GM19035 (cell line): ENCODE data around the gene BARX2.
"Not testable (repeated sequence)": the region's sequence is repeated elsewhere in the genome, so short reads cannot be mapped to it uniquely, and the experiment has no call there.

Experiments used
- ATAC-seq: cut with Tn5 transposase; IDR thresholded peaks from one replicate; pipeline ENCODE4 v1.9.1; 2021; ENCODE audit not compliant: unreplicated experiment

The BARX2 gene, protein sequence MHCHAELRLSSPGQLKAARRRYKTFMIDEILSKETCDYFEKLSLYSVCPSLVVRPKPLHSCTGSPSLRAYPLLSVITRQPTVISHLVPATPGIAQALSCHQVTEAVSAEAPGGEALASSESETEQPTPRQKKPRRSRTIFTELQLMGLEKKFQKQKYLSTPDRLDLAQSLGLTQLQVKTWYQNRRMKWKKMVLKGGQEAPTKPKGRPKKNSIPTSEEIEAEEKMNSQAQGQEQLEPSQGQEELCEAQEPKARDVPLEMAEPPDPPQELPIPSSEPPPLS

DNA sequence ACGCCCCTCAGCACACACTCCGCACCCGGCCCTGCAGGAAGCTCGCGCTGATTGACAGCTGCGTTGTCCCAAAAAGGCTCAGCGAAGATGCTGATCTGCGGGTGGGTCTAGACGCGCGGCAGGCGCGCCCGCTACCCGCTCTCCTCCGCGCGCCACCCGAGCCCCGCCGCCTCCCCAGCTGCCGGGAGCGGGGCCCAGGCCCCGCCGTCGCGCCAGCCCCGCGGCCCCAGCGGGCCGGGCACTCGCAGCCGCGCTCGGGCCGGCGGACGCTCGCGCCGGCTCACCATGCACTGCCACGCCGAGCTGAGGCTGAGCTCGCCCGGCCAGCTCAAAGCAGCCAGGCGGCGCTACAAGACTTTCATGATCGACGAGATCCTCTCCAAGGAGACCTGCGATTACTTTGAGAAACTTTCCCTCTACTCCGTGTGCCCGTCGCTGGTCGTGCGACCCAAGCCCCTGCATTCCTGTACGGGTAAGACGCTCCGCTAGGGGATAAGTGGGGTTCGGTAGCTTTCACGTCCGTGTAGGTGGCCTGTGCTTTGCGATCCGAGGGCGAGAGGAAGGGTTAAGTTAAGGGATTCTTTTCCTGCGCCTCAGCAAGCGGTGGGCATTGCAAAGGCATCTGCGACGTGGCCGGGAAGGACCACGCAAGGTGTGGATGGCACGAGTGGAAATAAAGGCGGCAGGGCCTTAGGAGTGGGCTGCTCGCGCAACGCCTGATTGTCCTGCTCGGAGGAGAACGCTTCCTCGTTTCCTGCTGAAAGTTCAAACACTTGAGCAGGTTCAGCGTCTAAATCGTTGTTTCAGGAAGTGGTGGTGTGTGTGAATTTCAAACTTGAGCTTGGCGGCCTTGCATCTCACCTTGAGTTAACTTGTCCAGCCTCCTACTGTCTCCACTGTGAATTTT, at the start of gene BARX2:
TSS of gene BARX2 (plus strand) at position 98 of the 907 bp plus-strand sequence. CDS start at position 286, 188 bp downstream.
- peak; percentile 61 for ATAC-seq

DNA sequence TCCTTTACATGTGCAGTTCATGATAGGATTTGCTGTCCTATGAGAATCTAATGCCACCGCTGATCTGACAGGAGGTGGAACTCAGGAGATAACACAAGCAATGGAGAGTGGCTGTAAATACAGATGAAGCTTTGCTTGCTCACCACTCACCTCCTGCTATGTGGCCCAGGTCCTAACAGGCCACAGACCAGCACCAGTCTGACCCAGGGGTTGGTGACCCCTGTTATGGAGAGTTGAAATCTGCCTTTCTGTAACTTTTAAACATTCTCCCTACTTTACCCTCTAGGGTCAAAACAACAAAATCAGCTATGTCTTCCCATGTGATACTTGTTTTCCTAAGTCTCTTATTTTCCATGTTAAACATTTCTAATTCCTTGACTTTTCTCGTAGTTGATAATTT, 48.7 kb upstream of the BARX2 start:
- no peak for ATAC-seq

DNA sequence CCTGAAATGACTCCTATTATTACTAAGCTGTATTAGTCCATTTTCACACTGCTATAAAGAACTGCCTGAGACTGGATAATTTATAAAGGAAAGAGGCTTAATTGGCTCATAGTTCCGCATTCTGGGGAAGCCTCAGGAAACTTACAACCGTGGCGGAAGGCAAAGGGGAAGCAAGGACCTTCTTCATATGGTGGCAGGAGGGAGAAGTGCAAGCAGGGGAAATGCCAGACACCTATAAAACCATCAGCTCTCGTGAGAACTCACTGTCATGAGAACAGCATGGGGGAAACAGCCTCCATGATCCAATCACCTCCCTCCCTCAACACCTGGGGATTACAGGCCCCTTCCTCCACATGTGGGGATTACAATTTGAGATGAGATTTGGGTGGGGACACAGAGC, 47.9 kb upstream of the BARX2 start:
- not testable (repeated sequence) for ATAC-seq

DNA sequence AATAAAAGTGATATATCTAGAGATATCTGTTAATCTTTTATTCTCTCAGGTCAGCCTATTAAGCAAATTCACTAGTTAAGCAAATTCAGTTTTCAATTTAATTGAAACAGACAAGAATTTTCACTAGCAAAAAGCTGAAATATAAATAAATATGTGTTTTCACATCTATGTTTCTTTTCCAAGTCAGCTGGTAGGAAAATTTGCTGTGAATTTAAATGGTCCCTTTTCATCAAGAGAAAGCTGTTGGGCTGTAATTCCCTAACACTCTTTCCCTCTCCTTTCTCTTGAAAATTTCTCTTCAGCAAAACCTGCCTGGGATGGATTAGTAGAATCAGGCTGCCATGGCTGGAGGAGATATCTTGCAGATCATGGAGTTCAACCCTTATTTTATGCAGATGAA, 46.9 kb upstream of the BARX2 start:
- ATAC-seq = no peak

DNA sequence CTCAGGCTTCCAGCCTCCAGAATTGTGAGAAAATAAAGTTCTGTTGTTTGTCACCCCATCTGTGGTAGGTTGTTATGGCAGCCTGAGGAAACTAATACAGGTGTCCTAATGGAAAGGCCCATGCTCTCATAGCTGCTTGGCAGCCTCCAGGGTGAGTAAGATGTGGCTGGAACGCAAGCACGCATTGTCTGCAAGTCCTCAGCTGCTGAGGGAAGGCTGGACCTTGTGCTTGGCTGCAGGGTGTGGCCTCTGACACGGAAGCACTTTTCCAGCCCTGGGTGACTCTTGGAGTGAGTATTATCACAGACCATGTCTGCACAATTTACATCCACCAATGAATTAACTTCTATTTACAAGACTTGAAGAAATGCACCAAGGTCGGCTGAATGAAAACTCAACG, 44.4 kb upstream of the BARX2 start:
- no peak for ATAC-seq

DNA sequence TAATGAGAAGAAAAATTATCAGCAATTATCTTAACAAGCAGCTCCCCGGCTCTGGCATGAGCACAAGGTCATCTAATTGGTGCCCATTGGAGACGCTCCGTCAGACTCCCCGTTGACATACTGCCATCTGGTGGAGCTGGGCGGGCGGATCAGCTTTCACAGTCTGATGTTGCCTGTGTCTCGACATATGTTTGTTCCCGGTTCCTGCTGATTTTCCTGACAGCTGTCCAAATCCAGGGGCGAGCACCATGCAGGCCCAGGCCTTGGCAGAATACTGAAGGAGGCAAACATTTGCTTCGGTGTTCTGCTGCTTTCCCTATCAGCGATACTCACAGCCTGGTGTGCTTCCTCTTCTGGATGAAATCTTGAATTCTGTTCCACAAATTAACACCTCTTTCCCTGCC, 43.8 kb upstream of the BARX2 start:
- ATAC-seq = peak; percentile 90

DNA sequence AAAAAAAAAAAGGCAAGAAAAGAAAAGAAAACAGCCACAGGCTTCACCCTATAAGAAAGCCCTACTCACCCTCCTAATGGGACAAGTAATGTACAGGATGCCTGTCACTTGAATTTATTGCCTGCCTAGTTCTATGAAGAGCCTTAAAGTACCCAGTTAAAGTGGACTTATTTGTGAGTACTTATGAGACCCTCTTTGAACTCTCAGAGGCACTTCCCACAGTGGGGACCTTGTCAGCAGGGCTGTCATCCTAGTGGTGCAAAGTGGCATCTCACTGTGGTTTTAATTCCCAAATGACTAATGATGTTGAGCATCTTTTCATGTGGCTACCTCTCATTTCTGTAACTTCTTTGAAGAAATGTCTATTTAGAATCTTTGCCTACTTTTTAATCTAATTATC, 41.8 kb upstream of the BARX2 start:
- ATAC-seq = no peak

DNA sequence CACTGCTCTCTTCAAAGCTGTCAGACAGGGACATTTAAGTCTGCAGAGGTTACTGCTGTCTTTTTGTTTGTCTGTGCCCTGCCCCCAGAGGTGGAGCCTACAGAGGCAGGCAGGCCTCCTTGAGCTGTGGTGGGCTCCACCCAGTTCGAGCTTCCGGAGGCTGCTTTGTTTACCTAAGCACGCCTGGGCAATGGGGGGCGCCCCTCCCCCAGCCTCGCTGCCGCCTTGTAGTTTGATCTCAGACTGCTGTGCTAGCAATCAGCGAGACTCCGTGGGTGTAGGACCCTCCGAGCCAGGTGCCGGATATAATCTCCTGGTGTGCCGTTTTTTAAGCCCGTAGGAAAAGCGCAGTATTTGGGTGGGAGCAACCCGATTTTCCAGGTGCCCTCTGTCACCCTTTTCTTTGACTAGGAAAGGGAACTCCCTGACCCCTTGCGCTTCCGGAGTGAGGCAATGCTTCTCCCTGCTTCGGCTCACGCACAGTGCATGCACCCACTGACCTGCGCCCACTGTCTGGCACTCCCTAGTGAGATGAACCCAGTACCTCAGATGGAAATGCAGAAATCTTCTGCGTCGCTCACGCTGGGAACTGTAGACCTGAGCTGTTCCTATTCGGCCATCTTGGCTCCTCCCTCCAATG, 31.2 kb upstream of the BARX2 start:
- ATAC-seq = not testable (repeated sequence)

DNA sequence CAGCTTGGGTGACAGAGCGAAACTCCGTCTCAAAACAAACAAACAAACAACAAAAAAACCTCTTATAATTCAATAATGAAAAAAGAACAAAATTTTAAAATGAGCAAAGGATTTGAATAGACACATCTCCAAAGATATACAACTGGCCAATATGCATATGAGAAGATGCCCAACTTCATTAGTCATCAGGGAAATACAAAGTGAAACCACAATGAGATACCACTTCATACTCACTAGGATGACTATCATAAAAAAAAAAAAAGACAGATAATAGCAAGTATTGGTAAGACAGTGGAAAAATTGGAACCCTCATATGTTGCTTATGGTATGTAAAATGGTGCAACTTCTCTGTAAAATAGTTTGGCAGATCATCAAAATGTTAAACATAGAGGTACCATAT, 28.7 kb upstream of the BARX2 start:
- no peak for ATAC-seq

DNA sequence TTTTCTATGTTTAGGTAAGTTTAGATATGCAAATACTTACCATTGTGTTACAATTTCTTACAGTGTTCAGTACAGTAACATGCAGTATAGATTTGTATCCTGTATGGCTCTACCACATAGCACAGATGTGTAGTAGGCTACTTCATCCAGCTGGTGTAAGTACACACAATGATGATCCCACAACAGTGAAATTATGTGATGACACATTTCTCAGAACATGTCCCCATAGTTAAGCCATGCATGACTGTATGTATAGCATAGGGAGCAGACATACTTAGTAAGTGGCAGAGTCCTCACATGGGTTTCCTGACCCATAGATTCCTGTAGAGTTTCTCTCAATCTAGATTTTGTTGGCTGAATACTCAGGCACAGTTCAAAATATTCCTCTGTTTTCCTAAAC, 26.8 kb upstream of the BARX2 start:
- ATAC-seq = no peak

DNA sequence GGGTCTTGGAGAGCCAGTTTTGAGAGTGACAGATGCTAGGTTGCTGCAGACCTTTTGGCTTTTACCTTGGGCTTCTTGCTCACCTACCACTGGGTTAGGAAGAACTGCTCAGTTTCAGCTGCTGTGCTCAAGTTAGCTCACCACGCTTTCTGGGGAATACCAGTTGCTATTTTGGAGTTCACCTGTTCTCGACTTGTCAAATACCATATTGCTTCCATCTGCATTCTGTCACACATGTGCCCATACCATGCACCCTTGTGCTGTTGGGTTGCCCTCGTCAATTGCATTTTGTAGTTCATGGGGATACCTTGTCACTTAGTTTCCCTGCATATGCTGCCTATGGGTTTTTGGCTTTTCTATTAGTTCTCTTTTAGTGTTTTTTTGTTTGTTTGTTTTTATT, 23.0 kb upstream of the BARX2 start:
- ATAC-seq = no peak

DNA sequence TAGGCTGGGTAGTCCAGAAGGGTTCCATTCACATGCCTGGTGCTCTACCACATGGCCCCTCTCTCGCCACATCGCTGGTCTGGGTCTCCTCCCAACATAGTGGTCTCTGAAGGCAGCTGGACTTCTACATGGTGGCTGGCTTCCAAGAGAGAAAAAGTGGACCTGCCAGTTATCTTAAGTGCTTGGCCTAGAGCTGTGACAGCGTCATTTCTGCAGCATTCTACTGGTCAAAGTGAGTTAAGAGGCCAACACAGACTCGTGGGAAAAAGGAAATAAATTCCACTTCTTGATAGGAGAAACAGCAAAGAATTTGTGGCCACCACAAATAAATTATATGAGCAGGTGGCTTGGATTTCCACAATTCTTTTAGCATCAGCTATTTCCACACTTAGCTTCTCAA, 21.0 kb upstream of the BARX2 start:
- ATAC-seq = no peak

DNA sequence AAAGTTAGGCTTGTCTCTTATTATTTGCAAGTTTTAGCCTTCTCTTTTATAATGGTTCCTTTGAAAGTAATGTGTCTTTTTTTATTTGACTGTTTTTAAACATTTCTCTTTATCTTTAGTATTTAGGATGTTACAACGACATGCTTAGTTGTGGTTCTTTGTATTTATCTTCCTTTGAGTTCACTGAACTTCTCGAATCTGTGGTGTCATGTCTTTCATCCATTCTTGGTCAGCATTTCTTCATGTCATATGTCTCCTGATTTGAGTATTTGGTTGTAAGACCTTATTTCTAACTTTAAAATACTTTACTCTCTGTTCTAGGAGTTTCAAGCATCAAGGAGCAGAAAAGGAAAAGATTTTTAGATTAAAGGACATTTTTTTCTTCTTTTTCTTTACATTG, 15.9 kb upstream of the BARX2 start:
- ATAC-seq = no peak

DNA sequence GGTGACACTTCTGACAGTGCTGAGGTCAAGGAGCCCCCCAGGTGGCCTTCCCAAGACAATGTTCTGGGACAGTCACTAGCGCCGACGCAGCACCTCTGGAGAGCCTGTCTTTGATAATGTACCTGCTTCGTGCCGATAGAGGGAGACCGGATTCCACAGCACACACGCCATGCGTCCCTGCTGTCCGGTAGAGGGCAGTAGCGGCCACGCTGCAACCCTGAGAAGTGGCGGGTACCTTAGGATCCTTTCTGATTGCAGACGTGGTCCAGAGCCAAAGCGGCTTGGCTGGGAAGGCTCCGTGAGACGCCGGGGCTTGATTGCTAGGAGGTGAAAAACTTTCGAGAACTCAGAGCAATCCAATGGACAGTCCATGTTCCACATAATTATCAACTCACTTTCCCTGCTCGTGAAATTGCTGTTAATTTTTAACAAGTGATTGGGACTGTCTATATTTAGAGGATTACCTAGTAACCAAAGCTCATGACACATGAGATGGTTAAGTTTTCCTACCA, 11.4 kb upstream of the BARX2 start:
- peak; percentile 100 for ATAC-seq

DNA sequence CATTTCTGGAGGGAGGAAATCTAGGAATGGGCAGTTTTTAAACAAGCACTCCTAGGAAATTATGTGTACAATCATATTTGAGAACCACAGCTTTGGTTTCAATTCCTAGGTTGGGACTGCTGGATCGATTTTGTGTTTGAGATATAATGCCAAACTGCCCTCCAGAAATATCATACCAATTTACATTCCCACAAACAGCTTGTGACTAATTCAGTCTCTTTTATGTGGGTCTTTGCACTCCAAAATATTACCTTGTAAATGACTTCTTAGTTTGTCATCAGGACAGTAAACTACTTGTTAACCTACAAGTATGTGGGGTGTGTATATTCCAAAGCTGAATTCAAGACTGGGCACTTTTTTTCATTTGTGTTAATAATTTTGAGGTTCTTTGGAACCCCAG, 9.8 kb upstream of the BARX2 start:
- no peak for ATAC-seq

DNA sequence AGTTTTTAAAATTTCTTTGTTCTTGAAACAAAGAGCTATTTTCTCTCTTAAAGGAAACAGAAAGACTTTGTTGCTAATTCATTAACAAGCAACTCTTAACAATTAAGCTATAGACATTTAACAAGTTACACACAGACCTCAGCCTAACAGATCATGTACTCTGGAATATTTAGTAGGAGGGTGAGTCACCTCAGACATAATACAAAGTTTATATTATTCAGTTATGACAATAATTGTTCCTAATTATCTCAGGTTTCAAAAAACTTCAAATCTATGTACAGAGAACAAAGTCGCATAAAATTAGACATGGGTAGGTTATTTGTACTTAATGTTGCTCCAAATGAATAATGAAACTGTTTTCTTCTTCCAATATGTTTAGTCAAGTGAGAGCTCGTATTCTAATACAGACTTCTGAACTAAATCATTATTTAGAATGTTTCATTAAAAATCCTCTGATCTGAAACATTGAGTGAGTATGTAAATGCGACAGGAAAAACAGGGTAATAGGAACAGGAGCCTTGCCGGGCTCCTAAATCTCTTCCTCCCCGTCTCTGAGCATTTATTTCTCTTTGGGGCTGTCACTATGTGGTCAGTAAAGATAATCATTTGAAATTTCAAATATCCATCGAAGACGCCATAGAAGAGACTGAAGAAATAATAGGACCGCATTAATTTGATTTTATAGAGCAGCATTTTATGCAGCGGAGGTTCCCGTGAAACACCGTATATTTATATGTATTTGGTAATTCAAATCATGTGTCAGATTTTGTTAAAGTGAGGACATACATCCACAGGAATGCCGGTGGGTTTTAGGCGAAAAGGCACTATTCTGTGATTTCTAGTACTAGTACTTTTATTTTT, 8.7 kb upstream of the BARX2 start:
- ATAC-seq = no peak

DNA sequence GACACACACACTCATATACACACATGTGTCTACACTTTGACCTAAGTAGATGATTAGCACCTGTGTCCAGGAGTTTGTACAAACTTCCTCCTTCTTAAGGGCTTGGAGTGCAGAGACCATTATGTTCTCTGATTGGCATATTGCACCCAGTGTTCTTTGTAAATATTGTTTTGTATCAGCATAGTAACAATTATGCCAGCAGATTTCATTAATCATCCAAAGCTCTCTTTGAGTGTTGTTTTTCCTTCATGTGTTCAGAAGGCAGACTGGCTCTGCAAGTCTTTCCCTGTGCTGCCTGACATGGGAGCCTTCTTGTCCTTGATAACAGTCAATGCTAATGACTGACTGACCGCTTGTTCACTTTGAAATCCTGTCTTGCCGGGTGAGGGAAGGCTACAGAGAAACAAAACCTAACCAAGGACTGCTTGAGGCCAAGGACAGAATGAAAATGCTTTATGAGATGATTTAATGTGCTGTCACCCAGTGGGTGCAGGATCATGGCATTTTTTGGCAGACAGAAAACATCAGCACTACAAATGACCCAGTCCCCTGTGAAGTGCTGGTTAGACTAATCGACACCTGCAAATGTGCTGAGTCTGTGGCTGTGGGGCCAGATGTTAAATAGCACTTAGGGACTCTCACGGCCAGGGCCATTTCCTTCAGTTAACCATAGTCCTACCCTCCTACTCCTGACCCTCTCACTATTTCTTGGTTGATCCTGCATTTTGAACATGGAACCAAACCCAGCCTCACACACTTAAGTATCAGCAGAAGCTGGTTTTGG, 6.6 kb upstream of the BARX2 start:
- no peak for ATAC-seq

DNA sequence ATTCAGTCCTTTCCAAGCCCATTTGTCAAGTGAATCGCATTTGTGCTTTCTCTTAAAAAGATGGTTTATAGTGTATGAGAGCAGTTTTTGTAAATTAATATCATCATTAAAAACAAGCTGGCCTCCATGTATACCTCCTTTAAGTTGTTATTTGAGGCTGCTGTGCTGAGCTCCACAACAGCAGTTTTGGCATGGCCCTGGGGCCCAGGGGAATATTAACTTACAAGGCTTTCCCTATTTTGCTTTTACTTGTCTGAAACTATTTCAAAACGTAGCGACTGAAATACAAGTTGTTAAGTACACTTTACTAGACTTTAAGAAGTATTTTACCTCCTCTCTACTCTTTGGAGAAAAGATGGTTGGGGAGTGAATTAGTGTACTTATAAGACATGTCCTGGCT, 4.9 kb upstream of the BARX2 start:
- no peak for ATAC-seq

DNA sequence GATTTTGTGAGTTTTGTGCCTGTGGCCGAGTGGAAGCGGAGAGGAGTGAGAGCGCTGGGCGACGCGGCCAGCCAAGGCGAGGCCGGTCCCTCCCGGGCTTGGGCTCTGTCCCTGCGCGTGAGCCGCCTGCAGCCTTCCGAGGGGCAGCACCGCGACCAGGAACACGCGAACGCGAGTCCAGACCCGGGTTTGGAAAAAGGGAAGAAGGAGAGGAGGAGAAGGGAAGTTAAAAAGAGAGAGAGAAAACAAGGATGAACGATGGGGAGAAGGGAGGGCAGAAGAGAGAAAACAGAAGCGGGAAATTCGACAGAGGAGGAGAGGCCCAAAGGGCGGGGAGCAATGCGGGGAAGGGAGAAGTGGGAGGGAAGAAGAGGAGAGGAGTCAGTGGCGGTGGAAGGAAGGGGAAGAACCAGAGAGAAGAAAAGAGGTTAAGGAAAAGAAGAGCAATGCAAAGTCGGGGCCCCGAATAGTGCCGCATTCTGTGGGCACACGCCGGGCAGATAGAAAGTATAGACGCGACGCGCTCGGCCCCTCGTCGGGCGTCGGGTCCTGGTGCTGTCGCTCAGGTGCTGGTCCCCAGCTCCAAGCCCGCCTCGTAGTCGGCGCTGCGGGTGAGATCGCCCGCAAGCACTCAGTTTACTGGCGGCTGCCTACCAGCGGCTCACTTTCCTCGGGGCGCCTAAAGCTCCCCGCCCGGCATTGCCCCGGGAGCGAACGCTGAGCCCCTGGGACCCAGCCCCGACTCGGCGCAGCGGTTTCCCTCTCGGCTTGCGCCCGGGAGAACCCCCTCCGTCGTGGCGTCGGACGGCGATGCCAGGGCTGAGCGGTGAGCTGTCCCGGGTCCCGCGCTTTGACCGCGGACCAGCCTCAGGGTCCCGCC, 2.8 kb upstream of the BARX2 start:
- ATAC-seq = no peak
